WERI-Rb-1 (cell line): ENCODE measurements around the gene ERFL.
A peak's percentile ranks its signal among the peaks of the same experiment; 100 is the strongest.

ENCODE experiments used
- DNase-seq: peaks from one replicate; pipeline ENCODE4 v3.0.0-alpha.2; 2020
- H3K27ac ChIP-seq: fragments of 250-450 bp; sonication (Bioruptor Pico); 2 replicates; pipeline ENCODE4 v1.5.1; 2020; ENCODE audit warnings: mild to moderate bottlenecking, moderate library complexity
- H3K27me3 ChIP-seq: fragments of 250-450 bp; sonication (Bioruptor Pico); 2 replicates; pipeline ENCODE4 v1.5.1; 2021; ENCODE audit warnings: mild to moderate bottlenecking, low read depth, moderate library complexity; ENCODE audit not compliant: insufficient read depth, severe bottlenecking
- H3K36me3 ChIP-seq: fragments of 250-450 bp; sonication (Bioruptor Pico); 2 replicates; pipeline ENCODE4 v1.5.1; 2020; ENCODE audit warnings: mild to moderate bottlenecking, moderate library complexity
- H3K4me3 ChIP-seq: 2 replicates; pipeline ENCODE4 v1.5.1; 2011; ENCODE audit warnings: low read depth, mild to moderate bottlenecking, control low read depth, low read length
- H3K9me3 ChIP-seq: fragments of 250-450 bp; sonication (Bioruptor Pico); 2 replicates; pipeline ENCODE4 v1.5.1; 2021; ENCODE audit warnings: mild to moderate bottlenecking, moderate library complexity; ENCODE audit not compliant: severe bottlenecking
- TF ChIP-seq, protein P1 (sequence below): IDR thresholded peaks from 2 replicates; pipeline ENCODE4 v1.5.1; 2011; ENCODE audit warnings: low read depth, mild to moderate bottlenecking, control low read depth, inconsistent platforms, low read length

The ERFL gene

DNA sequence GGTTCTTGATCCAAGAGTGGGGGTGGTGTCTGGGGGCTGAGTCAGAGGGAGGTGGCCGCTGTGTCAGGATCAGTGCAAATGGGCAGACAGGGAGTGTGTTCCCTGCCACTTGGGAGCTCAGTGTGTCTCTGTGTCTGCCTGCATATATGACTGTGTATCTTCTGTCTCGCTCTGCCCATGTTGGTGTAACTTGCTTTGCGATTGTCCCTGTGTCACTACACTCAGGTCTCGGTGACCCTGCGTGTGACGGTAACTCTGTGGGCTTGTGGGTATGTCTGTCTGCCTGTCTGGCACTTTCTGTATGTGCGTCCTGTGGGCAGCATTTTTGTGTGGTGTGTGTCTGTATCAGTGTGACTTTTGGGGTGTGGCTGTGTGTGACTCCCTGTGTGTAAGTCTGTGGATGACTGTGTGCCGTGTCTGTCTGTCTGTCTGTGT lies 8.2 kb upstream of the ERFL start:
- Histone ChIP-seq H3K36me3 (no peaks in the 10 kb centered on the region), H3K27ac (peak overlapping the region; percentile 60), H3K4me3 (peak overlapping the region; percentile 29; the same call in 1 of the 2 replicates), H3K9me3 (no peaks in the 10 kb centered on the region), H3K27me3 (no peaks in the 10 kb centered on the region)
- TF ChIP-seq, protein P1, sequence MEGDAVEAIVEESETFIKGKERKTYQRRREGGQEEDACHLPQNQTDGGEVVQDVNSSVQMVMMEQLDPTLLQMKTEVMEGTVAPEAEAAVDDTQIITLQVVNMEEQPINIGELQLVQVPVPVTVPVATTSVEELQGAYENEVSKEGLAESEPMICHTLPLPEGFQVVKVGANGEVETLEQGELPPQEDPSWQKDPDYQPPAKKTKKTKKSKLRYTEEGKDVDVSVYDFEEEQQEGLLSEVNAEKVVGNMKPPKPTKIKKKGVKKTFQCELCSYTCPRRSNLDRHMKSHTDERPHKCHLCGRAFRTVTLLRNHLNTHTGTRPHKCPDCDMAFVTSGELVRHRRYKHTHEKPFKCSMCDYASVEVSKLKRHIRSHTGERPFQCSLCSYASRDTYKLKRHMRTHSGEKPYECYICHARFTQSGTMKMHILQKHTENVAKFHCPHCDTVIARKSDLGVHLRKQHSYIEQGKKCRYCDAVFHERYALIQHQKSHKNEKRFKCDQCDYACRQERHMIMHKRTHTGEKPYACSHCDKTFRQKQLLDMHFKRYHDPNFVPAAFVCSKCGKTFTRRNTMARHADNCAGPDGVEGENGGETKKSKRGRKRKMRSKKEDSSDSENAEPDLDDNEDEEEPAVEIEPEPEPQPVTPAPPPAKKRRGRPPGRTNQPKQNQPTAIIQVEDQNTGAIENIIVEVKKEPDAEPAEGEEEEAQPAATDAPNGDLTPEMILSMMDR: no peak
- no peak for DNase-seq

DNA sequence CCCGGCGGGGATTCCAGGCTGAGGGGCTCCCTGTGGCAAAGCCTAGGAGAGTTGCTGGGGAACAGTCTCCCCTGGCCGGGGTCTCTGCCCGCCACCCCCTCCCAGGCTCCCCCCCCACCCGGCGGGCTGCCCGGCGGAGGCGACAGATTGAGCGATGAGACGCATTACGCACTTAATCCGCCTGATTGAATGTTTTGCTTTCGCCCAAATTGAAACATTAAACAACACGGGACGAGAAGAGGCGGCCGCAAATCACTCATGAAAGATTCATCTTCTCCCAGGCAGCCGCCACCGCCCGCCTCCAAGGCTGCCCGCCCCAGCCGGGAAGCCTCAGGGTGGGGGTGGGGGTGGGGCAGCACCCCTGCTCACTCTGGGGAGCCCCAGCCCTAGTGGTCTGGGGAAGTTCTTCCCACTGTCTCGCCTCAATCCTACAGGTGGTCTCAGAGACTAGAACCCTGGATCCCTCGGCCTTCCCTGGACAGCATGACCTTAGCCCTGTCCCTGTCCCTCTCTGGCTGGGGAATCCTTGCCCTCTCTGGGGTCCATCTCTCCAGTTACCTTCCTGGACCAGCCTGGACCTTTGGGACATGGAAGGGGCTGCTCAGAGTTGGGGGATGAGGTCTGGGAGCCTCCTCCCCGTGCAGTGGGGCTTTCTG lies 7.6 kb upstream of the ERFL start:
- TF ChIP-seq, protein P1: no peak
- H3K4me3 ChIP-seq: peak overlapping the region; percentile 29
- peak; percentile 62 for DNase-seq
- no peaks in the 10 kb centered on the region for H3K27me3 ChIP-seq
- H3K9me3 ChIP-seq: no peaks in the 10 kb centered on the region
- H3K27ac ChIP-seq: peak overlapping the region; percentile 60
- no peaks in the 10 kb centered on the region for H3K36me3 ChIP-seq

DNA sequence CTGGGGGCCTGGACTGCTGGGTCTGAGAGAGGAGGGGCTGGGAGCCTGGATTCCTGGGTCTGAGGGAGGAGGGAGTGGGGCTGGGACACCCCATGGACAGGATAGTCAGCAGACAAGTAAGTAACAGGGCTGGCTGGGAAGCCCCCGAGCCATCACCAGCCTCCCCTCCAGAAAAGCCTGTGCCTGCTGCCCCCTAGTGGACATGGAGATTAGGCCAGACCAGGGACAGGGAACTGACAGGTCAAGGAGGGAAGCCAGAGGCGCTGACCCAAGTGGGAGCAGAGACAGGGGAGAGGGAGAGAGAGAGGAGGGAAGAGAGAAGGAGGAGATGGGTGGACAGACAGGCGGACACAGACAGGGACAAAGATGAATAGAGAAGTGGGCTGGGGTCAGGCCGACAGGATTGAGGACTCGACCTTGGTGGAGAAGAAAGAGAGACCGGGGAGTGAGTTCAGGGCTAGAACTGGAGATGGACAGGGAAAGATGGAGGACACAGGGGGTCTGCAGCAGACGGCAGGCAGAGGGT lies 6.7 kb upstream of the ERFL start:
- TF ChIP-seq, protein P1: peak; percentile 69
- Histone ChIP-seq H3K27ac (peak overlapping the region; percentile 60), H3K9me3 (no peaks in the 10 kb centered on the region), H3K4me3 (no peak overlapping the region), H3K36me3 (no peaks in the 10 kb centered on the region), H3K27me3 (peaks cover 1% of the 10 kb centered on the region)
- peak; percentile 92 for DNase-seq

DNA sequence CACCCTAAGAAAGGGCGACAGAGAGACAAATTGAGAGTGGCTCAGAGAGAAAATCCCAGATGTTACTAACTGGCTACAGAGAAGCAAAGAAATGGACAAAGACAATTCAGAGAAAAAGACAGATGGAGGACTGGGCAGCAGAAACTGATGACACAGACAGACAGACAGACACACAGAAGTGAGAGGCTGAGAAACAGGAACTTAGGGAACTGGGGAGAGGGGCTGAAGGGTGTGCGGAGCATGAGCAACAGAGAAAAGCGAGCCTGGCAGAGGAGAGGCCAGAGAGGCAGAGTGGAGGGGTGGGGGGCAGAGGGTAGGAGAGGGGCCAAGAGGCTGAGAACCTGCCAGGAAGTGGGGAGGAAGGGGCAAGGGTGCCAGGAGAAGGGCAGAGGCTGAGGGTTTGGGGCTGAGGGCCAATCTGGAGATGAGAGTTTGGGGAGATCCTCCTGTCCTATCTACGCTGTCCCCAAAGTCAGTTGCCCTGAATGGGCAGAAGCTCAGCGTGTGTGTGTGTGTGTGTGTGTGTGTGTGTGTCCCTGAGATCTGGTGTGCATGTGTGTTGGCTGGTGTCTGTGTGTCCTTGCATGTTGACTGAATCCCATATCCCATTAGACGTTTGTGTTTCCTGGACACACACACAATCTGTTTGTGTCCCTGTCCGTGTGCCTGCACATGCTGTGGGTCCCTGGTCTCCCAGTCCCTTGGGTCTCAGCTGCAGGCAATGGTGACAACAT lies 5.6 kb upstream of the ERFL start:
- Histone ChIP-seq H3K4me3 (no peak overlapping the region), H3K36me3 (no peaks in the 10 kb centered on the region), H3K9me3 (no peaks in the 10 kb centered on the region), H3K27me3 (peaks cover 10% of the 10 kb centered on the region), H3K27ac (no peak overlapping the region)
- no peak for DNase-seq
- TF ChIP-seq, protein P1: no peak

DNA sequence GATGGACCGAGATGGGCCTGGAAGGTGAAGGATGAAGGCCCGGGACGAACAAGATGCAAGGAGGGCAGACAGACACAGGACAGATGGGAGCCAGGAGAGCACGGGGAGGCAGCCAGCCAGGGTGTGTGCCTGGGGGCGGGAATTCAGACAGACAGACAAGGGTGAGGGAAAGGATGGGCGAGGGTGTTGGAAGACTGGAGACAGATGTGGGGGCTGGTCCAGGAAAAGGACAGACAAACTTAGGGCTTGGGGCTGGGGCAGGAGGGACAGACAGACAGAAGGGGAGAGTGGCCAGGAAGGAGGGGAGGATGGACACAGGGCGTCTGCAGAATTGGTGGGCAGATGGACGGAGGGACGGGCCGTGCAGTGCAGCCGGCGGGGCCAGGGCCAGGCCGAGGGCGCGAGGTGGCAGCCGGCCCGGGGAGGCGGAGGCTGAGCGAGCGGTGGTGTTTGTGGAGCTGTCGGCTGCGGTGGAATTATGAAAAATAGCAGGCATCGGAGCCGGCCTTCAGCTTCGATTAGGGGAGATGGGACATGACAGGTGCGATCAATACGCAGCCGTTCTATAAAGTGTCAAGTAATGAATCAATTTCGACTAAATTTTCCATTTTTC lies 4.6 kb upstream of the ERFL start:
- Histone ChIP-seq H3K36me3 (no peaks in the 10 kb centered on the region), H3K27me3 (peaks cover 13% of the 10 kb centered on the region), H3K27ac (no peak overlapping the region), H3K4me3 (no peak overlapping the region), H3K9me3 (no peaks in the 10 kb centered on the region)
- TF ChIP-seq, protein P1: no peak
- no peak for DNase-seq
